T-helper 1 cell treated with Interleukin-12 subunit alpha and Interleukin-12 subunit beta and Interleukin-4 antibody, amounts not matched to agents 30 μg/mL and 1 μg/mL, for 36 hours (primary cell): Measurements from ENCODE around the gene PIAS3.
"Not testable (repeated sequence)": the region's sequence is repeated elsewhere in the genome, so short reads cannot be mapped to it uniquely, and the experiment has no call there.

ENCODE experiments used
- H3K27ac Mint-ChIP-seq: one replicate; pipeline ENCODE4 v1.8.0; 2021; ENCODE audit warnings: mild to moderate bottlenecking, mixed read lengths
- H3K27me3 Mint-ChIP-seq: one replicate; pipeline ENCODE4 v1.8.0; 2021; ENCODE audit warnings: low read depth, mixed read lengths
- H3K36me3 Mint-ChIP-seq: one replicate; pipeline ENCODE4 v1.8.0; 2021; ENCODE audit warnings: low read depth, mixed read lengths
- H3K4me1 Mint-ChIP-seq: one replicate; pipeline ENCODE4 v1.8.0; 2021; ENCODE audit warnings: low read depth, mixed read lengths
- H3K4me3 Mint-ChIP-seq: one replicate; pipeline ENCODE4 v1.8.0; 2021; ENCODE audit warnings: mild to moderate bottlenecking, moderate library complexity, mixed read lengths
- H3K9me3 Mint-ChIP-seq: one replicate; pipeline ENCODE4 v1.8.0; 2021; ENCODE audit warnings: mixed read lengths

The PIAS3 gene

GRCh38 chr1:145855426-145855948, 3.4 kb downstream of the PIAS3 start:
- peaks cover 35% of the 10 kb centered on the region for H3K36me3 Mint-ChIP-seq
- no peaks in the 10 kb centered on the region for H3K9me3 Mint-ChIP-seq
- no peak overlapping the region for H3K27ac Mint-ChIP-seq
- no peak overlapping the region for H3K4me3 Mint-ChIP-seq
- H3K27me3 Mint-ChIP-seq = no peaks in the 10 kb centered on the region
- peaks cover 16% of the 10 kb centered on the region for H3K4me1 Mint-ChIP-seq

GRCh38 chr1:145849356-145850160, 9.3 kb downstream of the PIAS3 start:
- no peaks in the 10 kb centered on the region for H3K27me3 Mint-ChIP-seq
- no peaks in the 10 kb centered on the region for H3K9me3 Mint-ChIP-seq
- H3K36me3 Mint-ChIP-seq = peaks cover 29% of the 10 kb centered on the region
- H3K27ac Mint-ChIP-seq = no peak overlapping the region
- H3K4me1 Mint-ChIP-seq = peaks cover 5% of the 10 kb centered on the region
- H3K4me3 Mint-ChIP-seq = no peak overlapping the region

- Mint-ChIP-seq H3K9me3 (no peaks in the 10 kb centered on the region), H3K27ac (no peak overlapping the region), H3K4me1 (peaks cover 5% of the 10 kb centered on the region), H3K27me3 (no peaks in the 10 kb centered on the region), H3K4me3 (no peak overlapping the region), H3K36me3 (peaks cover 21% of the 10 kb centered on the region)
Measured at GRCh38 chr1:145847827-145848226, 11.1 kb downstream of the PIAS3 start.

- H3K27me3 Mint-ChIP-seq = no peaks in the 10 kb centered on the region
- no peaks in the 10 kb centered on the region for H3K9me3 Mint-ChIP-seq
- H3K4me3 Mint-ChIP-seq = no peak overlapping the region
- peaks cover 22% of the 10 kb centered on the region for H3K36me3 Mint-ChIP-seq
- H3K27ac Mint-ChIP-seq = peak overlapping the region; percentile 56
- H3K4me1 Mint-ChIP-seq = peaks cover 5% of the 10 kb centered on the region
Measured at GRCh38 chr1:145846201-145846612, 12.7 kb downstream of the PIAS3 start.

GRCh38 chr1:145845514-145846161, 13.2 kb downstream of the PIAS3 start, which contains the start of gene NUDT17:
Gene NUDT17, plus strand, starts transcription at chr1:145845630. Its CDS starts 11 bp downstream, at chr1:145845641.
- H3K9me3 Mint-ChIP-seq = no peaks in the 10 kb centered on the region
- peaks cover 23% of the 10 kb centered on the region for H3K36me3 Mint-ChIP-seq
- H3K4me1 Mint-ChIP-seq = peaks cover 5% of the 10 kb centered on the region
- no peaks in the 10 kb centered on the region for H3K27me3 Mint-ChIP-seq
- peak within 1 kb of the TSS; percentile 56 for H3K27ac Mint-ChIP-seq
- H3K4me3 Mint-ChIP-seq = no peak within 1 kb of the TSS

GRCh38 chr1:145845144-145845513, 13.8 kb downstream of the PIAS3 start:
- Mint-ChIP-seq H3K4me1 (peaks cover 5% of the 10 kb centered on the region), H3K4me3 (no peak overlapping the region), H3K27ac (no peak overlapping the region), H3K9me3 (no peaks in the 10 kb centered on the region), H3K27me3 (no peaks in the 10 kb centered on the region), H3K36me3 (peaks cover 19% of the 10 kb centered on the region)

GRCh38 chr1:145843031-145843430, 15.8 kb downstream of the PIAS3 start:
- H3K27ac Mint-ChIP-seq = no peak overlapping the region
- peaks cover 23% of the 10 kb centered on the region for H3K36me3 Mint-ChIP-seq
- H3K4me1 Mint-ChIP-seq = peaks cover 5% of the 10 kb centered on the region
- no peak overlapping the region for H3K4me3 Mint-ChIP-seq
- H3K9me3 Mint-ChIP-seq = no peaks in the 10 kb centered on the region
- H3K27me3 Mint-ChIP-seq = no peaks in the 10 kb centered on the region

- no peak overlapping the region for H3K4me3 Mint-ChIP-seq
- H3K9me3 Mint-ChIP-seq = no peaks in the 10 kb centered on the region
- no peaks in the 10 kb centered on the region for H3K27me3 Mint-ChIP-seq
- no peak overlapping the region for H3K27ac Mint-ChIP-seq
- H3K36me3 Mint-ChIP-seq = peaks cover 49% of the 10 kb centered on the region
- H3K4me1 Mint-ChIP-seq = no peaks in the 10 kb centered on the region
Measured at GRCh38 chr1:145837656-145838055, 21.2 kb downstream of the PIAS3 start.

- H3K4me3 Mint-ChIP-seq, H3K27ac Mint-ChIP-seq, H3K27me3 Mint-ChIP-seq, H3K9me3 Mint-ChIP-seq: not testable (repeated sequence)
- Mint-ChIP-seq H3K36me3 (peaks cover 52% of the 10 kb centered on the region), H3K4me1 (peaks cover 22% of the 10 kb centered on the region)
Measured at GRCh38 chr1:145830810-145831209, 28.1 kb downstream of the PIAS3 start.

GRCh38 chr1:145828367-145829026, 30.4 kb downstream of the PIAS3 start:
- peaks cover 54% of the 10 kb centered on the region for H3K36me3 Mint-ChIP-seq
- peaks cover 31% of the 10 kb centered on the region for H3K4me1 Mint-ChIP-seq
- H3K9me3 Mint-ChIP-seq = no peaks in the 10 kb centered on the region
- H3K27me3 Mint-ChIP-seq = no peaks in the 10 kb centered on the region
- H3K4me3 Mint-ChIP-seq = no peak overlapping the region
- peak overlapping the region; percentile 60 for H3K27ac Mint-ChIP-seq

- H3K36me3 Mint-ChIP-seq = peaks cover 48% of the 10 kb centered on the region
- peaks cover 31% of the 10 kb centered on the region for H3K4me1 Mint-ChIP-seq
- no peaks in the 10 kb centered on the region for H3K27me3 Mint-ChIP-seq
- no peaks in the 10 kb centered on the region for H3K9me3 Mint-ChIP-seq
- H3K27ac Mint-ChIP-seq = peak overlapping the region; percentile 60
- H3K4me3 Mint-ChIP-seq = no peak overlapping the region
Measured at GRCh38 chr1:145827966-145828365, 30.9 kb downstream of the PIAS3 start.

GRCh38 chr1:145826030-145826429, 32.9 kb downstream of the PIAS3 start:
- peaks cover 40% of the 10 kb centered on the region for H3K36me3 Mint-ChIP-seq
- peaks cover 35% of the 10 kb centered on the region for H3K4me1 Mint-ChIP-seq
- H3K9me3 Mint-ChIP-seq = no peaks in the 10 kb centered on the region
- peak overlapping the region; percentile 77 for H3K4me3 Mint-ChIP-seq
- H3K27me3 Mint-ChIP-seq = no peaks in the 10 kb centered on the region
- no peak overlapping the region for H3K27ac Mint-ChIP-seq

GRCh38 chr1:145824499-145824842, 34.4 kb downstream of the PIAS3 start:
- H3K36me3 Mint-ChIP-seq = peaks cover 33% of the 10 kb centered on the region
- peak overlapping the region; percentile 94 for H3K27ac Mint-ChIP-seq
- H3K27me3 Mint-ChIP-seq = no peaks in the 10 kb centered on the region
- peaks cover 35% of the 10 kb centered on the region for H3K4me1 Mint-ChIP-seq
- H3K9me3 Mint-ChIP-seq = no peaks in the 10 kb centered on the region
- H3K4me3 Mint-ChIP-seq = peak overlapping the region; percentile 96

GRCh38 chr1:145823565-145824498, 35.0 kb downstream of the PIAS3 start, which contains the start of the genes POLR3C and RNF115:
Gene POLR3C, plus strand, starts transcription at chr1:145824200. Its CDS starts 1,577 bp downstream, at chr1:145825777.
Gene RNF115, minus strand, starts transcription at chr1:145824095. Its CDS starts 222 bp downstream, at chr1:145823873.
- Mint-ChIP-seq H3K27ac (peak within 1 kb of the TSS; percentile 94), H3K9me3 (no peaks in the 10 kb centered on the region), H3K4me1 (peaks cover 37% of the 10 kb centered on the region), H3K36me3 (peaks cover 31% of the 10 kb centered on the region), H3K4me3 (peak within 1 kb of the TSS; percentile 96), H3K27me3 (no peaks in the 10 kb centered on the region)
